Liver (tissue), 9 donors: Measurements from ENCODE around the gene P2RY1. TPM values are rescaled to one million over a fixed set of nuclear protein-coding genes. Genes with fewer than 3 reads are reported as not detected.

Source experiments
- DNase-seq: peaks from one replicate; pipeline ENCODE4 v3.0.0-alpha.2; 2017; ENCODE audit warnings: low spot score
- H3K27ac ChIP-seq, 2 donors: one replicate each; pipeline ENCODE4 v1.7.0; 2013; ENCODE audit warnings: inconsistent platforms in 2 of 2, low read length in 2 of 2, control low read depth in 1 of 2, low read depth in 1 of 2, mild to moderate bottlenecking in 1 of 2
- H3K27me3 ChIP-seq, 4 donors: one replicate each; pipeline versions ENCODE4 v1.6.1 to v1.7.0; 2013; ENCODE audit warnings: low read length in 3 of 4, inconsistent platforms in 1 of 4, mild to moderate bottlenecking in 1 of 4, moderate library complexity in 1 of 4; ENCODE audit not compliant: control insufficient read depth in 4 of 4, insufficient read depth in 4 of 4
- H3K36me3 ChIP-seq, 4 donors: one replicate each; pipeline versions ENCODE4 v1.6.1 to v1.7.0; 2013; ENCODE audit warnings: low read length in 3 of 4, mild to moderate bottlenecking in 3 of 4, low read depth in 1 of 4, moderate library complexity in 1 of 4; ENCODE audit not compliant: control insufficient read depth in 4 of 4, insufficient read depth in 3 of 4
- H3K4me1 ChIP-seq, 4 donors: one replicate each; pipeline versions ENCODE4 v1.6.1 to v1.7.0; 2013; ENCODE audit warnings: low read length in 3 of 4, mild to moderate bottlenecking in 3 of 4, moderate library complexity in 1 of 4; ENCODE audit not compliant: control insufficient read depth in 4 of 4, insufficient read depth in 4 of 4
- H3K4me3 ChIP-seq, 3 donors: one replicate each; pipeline versions ENCODE4 v1.6.1 to v1.7.0; 2013; ENCODE audit warnings: low read length in 3 of 3, control low read depth in 1 of 3, low read depth in 1 of 3, mild to moderate bottlenecking in 1 of 3
- H3K9ac ChIP-seq, 2 donors: one replicate each; pipeline ENCODE4 v1.7.0; 2013; ENCODE audit warnings: low read length in 2 of 2, mild to moderate bottlenecking in 2 of 2, moderate library complexity in 2 of 2, control low read depth in 1 of 2, low read depth in 1 of 2
- H3K9me3 ChIP-seq, 4 donors: one replicate each; pipeline versions ENCODE4 v1.6.1 to v1.7.0; 2013; ENCODE audit warnings: low read length in 3 of 4; ENCODE audit not compliant: control insufficient read depth in 4 of 4
- EGR1 ChIP-seq, 2 donors: IDR thresholded peaks; 2 replicates each; pipeline ENCODE4 v1.6.1; 2016 to 2018; ENCODE audit warnings: antibody characterized with exemption in 2 of 2, low read depth in 2 of 2
- FOXA1 ChIP-seq: IDR thresholded peaks from 2 replicates; pipeline ENCODE4 v1.6.1; 2016; ENCODE audit warnings: antibody characterized with exemption
- FOXA2 ChIP-seq: IDR thresholded peaks from 2 replicates; pipeline ENCODE4 v1.6.1; 2016; ENCODE audit warnings: antibody characterized with exemption
- GABPA ChIP-seq, 2 donors: IDR thresholded peaks in 1 of 2; conservative IDR thresholded peaks in 1 of 2; 2 replicates each; pipeline ENCODE4 v1.6.1; 2016; ENCODE audit warnings: antibody characterized with exemption in 2 of 2, mild to moderate bottlenecking in 1 of 2, moderate library complexity in 1 of 2
- HNF4A ChIP-seq, 2 donors: conservative IDR thresholded peaks; 2 replicates each; pipeline ENCODE4 v1.6.1; 2016; ENCODE audit warnings: antibody characterized with exemption in 2 of 2, mild to moderate bottlenecking in 2 of 2
- HNF4G ChIP-seq: IDR thresholded peaks from 2 replicates; pipeline ENCODE4 v1.6.1; 2016; ENCODE audit warnings: antibody characterized with exemption
- JUND ChIP-seq, 2 donors: IDR thresholded peaks; 2 replicates each; pipeline ENCODE4 v1.6.1; 2016; ENCODE audit warnings: antibody characterized with exemption in 2 of 2
- RAD21 ChIP-seq, 2 donors: IDR thresholded peaks; 2 replicates each; pipeline ENCODE4 v1.6.1; 2016; ENCODE audit warnings: antibody characterized with exemption in 2 of 2, mild to moderate bottlenecking in 2 of 2
- REST ChIP-seq: IDR thresholded peaks from 2 replicates; pipeline ENCODE4 v1.6.1; 2016; ENCODE audit warnings: antibody characterized with exemption, mild to moderate bottlenecking
- RXRA ChIP-seq, 2 donors: IDR thresholded peaks; 2 replicates each; pipeline ENCODE4 v1.6.1; 2017 to 2018; ENCODE audit warnings: antibody characterized with exemption in 2 of 2, mild to moderate bottlenecking in 1 of 2
- SP1 ChIP-seq: IDR thresholded peaks from 2 replicates; pipeline ENCODE4 v1.6.1; 2018; ENCODE audit warnings: antibody characterized with exemption, mild to moderate bottlenecking
- TAF1 ChIP-seq: conservative IDR thresholded peaks from 2 replicates; pipeline ENCODE4 v1.6.1; 2016; ENCODE audit warnings: antibody characterized with exemption, mild to moderate bottlenecking
- YY1 ChIP-seq: IDR thresholded peaks from 2 replicates; pipeline ENCODE4 v1.6.1; 2016; ENCODE audit warnings: antibody characterized with exemption, mild to moderate bottlenecking
- ZBTB33 ChIP-seq: IDR thresholded peaks from 2 replicates; pipeline ENCODE4 v1.6.1; 2016; ENCODE audit warnings: antibody characterized with exemption
- WGBS: extraction: QIAGEN DNeasy Blood & Tissue Kit; methylation state at CpG from one replicate; pipeline ENCODE4 v1.1.7; 2013; 5-methylcytosine and 5-hydroxymethylcytosine counted together
- polyA plus RNA-seq, 2 donors: library from polyadenylated mRNA; stranded (reverse) in 1 of 2; unstranded in 1 of 2; fragments of 200-250 nt in 1 of 2; fragments of >200 nt in 1 of 2; fragmentation: Nextera tagmentation in 1 of 2; extraction: Ambion mirVana in 1 of 2; gene quantifications; one replicate each; pipeline versions ENCODE4 v1.2.1 to v1.2.3, GENCODE V29; 2013 to 2015
- total RNA-seq, 2 donors: library from RNA; depleted of rRNA; stranded (reverse); fragments of >200 nt; gene quantifications; one replicate each; pipeline ENCODE4 v1.2.3, GENCODE V29; 2014
- TF ChIP-seq, protein P1 (sequence below): IDR thresholded peaks from 2 replicates; pipeline ENCODE4 v1.6.1; 2016; ENCODE audit warnings: antibody characterized with exemption
- TF ChIP-seq, protein P2 (sequence below): fragments of 150-350 bp; IDR thresholded peaks from 2 replicates; pipeline ENCODE4 v1.5.1; 2017; ENCODE audit warnings: improper control_type of control experiment, low read depth, low read length; ENCODE audit not compliant: missing input control
- TF ChIP-seq, protein P3 (sequence below): IDR thresholded peaks from 2 replicates; pipeline ENCODE4 v1.6.1; 2016; ENCODE audit warnings: antibody characterized with exemption
- donor health status: healthy.
- donor health status: healthy.
- donor health status: healthy.
- donor health status: healthy.
- donor health status: healthy.

The P2RY1 gene
- total and polyA plus RNA-seq, 4 donors = 0.54 to 7.5 (median 1.9) TPM

DNA sequence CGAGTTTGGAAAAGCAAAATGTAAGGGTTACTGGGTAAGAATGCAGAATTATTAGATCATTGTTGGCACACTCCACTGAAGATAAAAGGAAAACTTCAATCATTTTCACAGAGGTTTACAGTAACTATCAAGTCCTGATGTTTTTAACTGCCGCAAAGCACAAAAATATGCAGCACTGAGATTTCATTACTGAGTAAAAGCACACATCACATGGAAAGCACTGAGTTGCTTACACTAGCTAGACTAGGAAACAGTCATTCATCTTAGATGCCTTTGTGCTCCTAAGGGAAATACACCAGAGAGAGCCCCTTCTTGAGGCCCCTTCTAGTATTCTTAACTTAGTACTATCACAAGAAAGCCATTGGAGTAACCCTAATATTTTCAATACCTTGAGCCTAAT, 11.8 kb upstream of the P2RY1 start:
- Histone ChIP-seq H3K27me3 (no peaks in the 10 kb centered on the region), H3K27ac (no peak overlapping the region), H3K36me3 (no peaks in the 10 kb centered on the region), H3K9ac (no peak overlapping the region), H3K4me1 (no peaks in the 10 kb centered on the region), H3K4me3 (no peak overlapping the region), H3K9me3 (no peaks in the 10 kb centered on the region)
- no peak for DNase-seq
- WGBS = 75% methylated on average over 2 of the region's 2 CpGs
- TF ChIP-seq FOXA1 = no peak
- no peak for TF ChIP-seq ZBTB33
- no peak for TF ChIP-seq HNF4A (conservative IDR thresholded peaks at IDR 0.05)
- no peak for TF ChIP-seq EGR1 (IDR thresholded peaks at IDR 0.05; ENCODE audit: low read depth in 2 of 2)
- no peak for TF ChIP-seq GABPA (IDR thresholded peaks at IDR 0.05 in 1 of 2, conservative IDR thresholded peaks at IDR 0.05 in 1 of 2)
- TF ChIP-seq TAF1 = no peak
- no peak for TF ChIP-seq RXRA (IDR thresholded peaks at IDR 0.05)
- no peak for TF ChIP-seq REST
- TF ChIP-seq, protein P1, sequence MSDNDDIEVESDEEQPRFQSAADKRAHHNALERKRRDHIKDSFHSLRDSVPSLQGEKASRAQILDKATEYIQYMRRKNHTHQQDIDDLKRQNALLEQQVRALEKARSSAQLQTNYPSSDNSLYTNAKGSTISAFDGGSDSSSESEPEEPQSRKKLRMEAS = no peak
- TF ChIP-seq, protein P2, sequence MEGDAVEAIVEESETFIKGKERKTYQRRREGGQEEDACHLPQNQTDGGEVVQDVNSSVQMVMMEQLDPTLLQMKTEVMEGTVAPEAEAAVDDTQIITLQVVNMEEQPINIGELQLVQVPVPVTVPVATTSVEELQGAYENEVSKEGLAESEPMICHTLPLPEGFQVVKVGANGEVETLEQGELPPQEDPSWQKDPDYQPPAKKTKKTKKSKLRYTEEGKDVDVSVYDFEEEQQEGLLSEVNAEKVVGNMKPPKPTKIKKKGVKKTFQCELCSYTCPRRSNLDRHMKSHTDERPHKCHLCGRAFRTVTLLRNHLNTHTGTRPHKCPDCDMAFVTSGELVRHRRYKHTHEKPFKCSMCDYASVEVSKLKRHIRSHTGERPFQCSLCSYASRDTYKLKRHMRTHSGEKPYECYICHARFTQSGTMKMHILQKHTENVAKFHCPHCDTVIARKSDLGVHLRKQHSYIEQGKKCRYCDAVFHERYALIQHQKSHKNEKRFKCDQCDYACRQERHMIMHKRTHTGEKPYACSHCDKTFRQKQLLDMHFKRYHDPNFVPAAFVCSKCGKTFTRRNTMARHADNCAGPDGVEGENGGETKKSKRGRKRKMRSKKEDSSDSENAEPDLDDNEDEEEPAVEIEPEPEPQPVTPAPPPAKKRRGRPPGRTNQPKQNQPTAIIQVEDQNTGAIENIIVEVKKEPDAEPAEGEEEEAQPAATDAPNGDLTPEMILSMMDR = no peak
- no peak for TF ChIP-seq HNF4G
- no peak for TF ChIP-seq FOXA2
- TF ChIP-seq, protein P3, sequence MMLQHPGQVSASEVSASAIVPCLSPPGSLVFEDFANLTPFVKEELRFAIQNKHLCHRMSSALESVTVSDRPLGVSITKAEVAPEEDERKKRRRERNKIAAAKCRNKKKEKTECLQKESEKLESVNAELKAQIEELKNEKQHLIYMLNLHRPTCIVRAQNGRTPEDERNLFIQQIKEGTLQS = no peak
- TF ChIP-seq JUND (IDR thresholded peaks at IDR 0.05) = no peak
- TF ChIP-seq RAD21 (IDR thresholded peaks at IDR 0.05) = no peak
- TF ChIP-seq SP1 = no peak
- TF ChIP-seq YY1 = no peak

GRCh38 chr3:152823781-152824180, 11.2 kb upstream of the P2RY1 start:
- DNase-seq = no peak
- no peaks in the 10 kb centered on the region for H3K27me3 ChIP-seq
- WGBS = 63% methylated on average over 2 of the region's 2 CpGs
- H3K4me1 ChIP-seq = no peaks in the 10 kb centered on the region
- no peaks in the 10 kb centered on the region for H3K36me3 ChIP-seq
- H3K9me3 ChIP-seq = no peaks in the 10 kb centered on the region
- no peak overlapping the region for H3K27ac ChIP-seq
- H3K4me3 ChIP-seq = no peak overlapping the region
- no peak overlapping the region for H3K9ac ChIP-seq
- TF ChIP-seq, protein P2 = no peak
- TF ChIP-seq, protein P3 = no peak
- TF ChIP-seq RAD21 (IDR thresholded peaks at IDR 0.05) (no peak), EGR1 (IDR thresholded peaks at IDR 0.05; ENCODE audit: low read depth in 2 of 2) (no peak), REST (no peak)
